ENCODE measurements around the gene PMFBP1. TPM values are rescaled to one million over a fixed set of nuclear protein-coding genes. Genes with fewer than 3 reads are reported as not detected.

PMFBP1 gene
- total and polyA plus RNA-seq, 2 donors (not counting 1 experiment from before 2014, with no cell fraction given): 1.2 to 9.5 TPM

DNA sequence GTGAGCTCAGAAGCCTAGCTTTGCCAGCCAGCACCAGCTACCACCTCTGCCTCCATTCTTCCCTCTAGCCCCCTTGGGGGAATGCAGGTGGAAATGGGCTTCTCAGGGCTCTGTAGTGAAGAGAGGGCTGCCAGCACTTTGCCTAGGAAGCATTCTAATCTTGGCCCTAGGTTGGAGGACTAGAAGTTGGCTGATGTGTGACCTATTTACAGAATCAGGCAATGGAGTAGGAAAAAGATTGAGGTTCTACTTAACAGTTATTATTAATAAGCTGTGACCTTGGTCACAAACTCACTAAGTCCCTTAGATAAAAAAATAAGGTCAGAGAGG lies 58.4 kb downstream of the PMFBP1 start:
- TF ChIP-seq, protein P1, sequence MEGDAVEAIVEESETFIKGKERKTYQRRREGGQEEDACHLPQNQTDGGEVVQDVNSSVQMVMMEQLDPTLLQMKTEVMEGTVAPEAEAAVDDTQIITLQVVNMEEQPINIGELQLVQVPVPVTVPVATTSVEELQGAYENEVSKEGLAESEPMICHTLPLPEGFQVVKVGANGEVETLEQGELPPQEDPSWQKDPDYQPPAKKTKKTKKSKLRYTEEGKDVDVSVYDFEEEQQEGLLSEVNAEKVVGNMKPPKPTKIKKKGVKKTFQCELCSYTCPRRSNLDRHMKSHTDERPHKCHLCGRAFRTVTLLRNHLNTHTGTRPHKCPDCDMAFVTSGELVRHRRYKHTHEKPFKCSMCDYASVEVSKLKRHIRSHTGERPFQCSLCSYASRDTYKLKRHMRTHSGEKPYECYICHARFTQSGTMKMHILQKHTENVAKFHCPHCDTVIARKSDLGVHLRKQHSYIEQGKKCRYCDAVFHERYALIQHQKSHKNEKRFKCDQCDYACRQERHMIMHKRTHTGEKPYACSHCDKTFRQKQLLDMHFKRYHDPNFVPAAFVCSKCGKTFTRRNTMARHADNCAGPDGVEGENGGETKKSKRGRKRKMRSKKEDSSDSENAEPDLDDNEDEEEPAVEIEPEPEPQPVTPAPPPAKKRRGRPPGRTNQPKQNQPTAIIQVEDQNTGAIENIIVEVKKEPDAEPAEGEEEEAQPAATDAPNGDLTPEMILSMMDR (IDR thresholded peaks at IDR 0.05): no peak
- TF ChIP-seq EZH2 (IDR thresholded peaks at IDR 0.05; ENCODE audit: borderline replicate concordance, insufficient read depth, low read depth, low read length, poor library complexity, severe bottlenecking): no peak
- Histone ChIP-seq H3K4me3 (ENCODE audit: control extremely low read depth in 1 of 5, extremely low read depth in 1 of 5, insufficient read depth in 1 of 5, low read depth in 2 of 5, low read length in 4 of 5) (no peak overlapping the region), H3K9ac (ENCODE audit: low read length) (no peak overlapping the region), H3K27me3 (replicated peaks in 1 of 4; ENCODE audit: control extremely low read depth in 1 of 4, control insufficient read depth in 3 of 4, insufficient read depth in 4 of 4, low read length in 3 of 4) (no peaks in the 10 kb centered on the region), H3K4me2 (replicated peaks; ENCODE audit: low read depth, low read length, poor library complexity, severe bottlenecking) (no peak overlapping the region), H3K79me2 (ENCODE audit: control insufficient read depth, insufficient read depth, low read length) (no peaks in the 10 kb centered on the region), H3K36me3 (replicated peaks in 1 of 2; ENCODE audit: control extremely low read depth in 1 of 2, control insufficient read depth in 1 of 2, extremely low read depth in 1 of 2, insufficient read depth in 2 of 2, low read length in 1 of 2) (peaks cover 0 to 41% of the 10 kb centered on the region in 2 experiments), H2AFZ (ENCODE audit: insufficient read depth, low read depth, low read length, poor library complexity, severe bottlenecking) (no peak overlapping the region), H3K9me3 (ENCODE audit: control extremely low read depth in 1 of 3, control insufficient read depth in 2 of 3, insufficient read depth in 1 of 3, low read length in 2 of 3) (no peaks in the 10 kb centered on the region), H3K27ac (ENCODE audit: low read length in 2 of 2) (no peak overlapping the region), H3K4me1 (ENCODE audit: control insufficient read depth in 2 of 2, insufficient read depth in 2 of 2, low read length in 2 of 2) (no peaks in the 10 kb centered on the region), H4K20me1 (ENCODE audit: control insufficient read depth, insufficient read depth, low read length, poor library complexity, severe bottlenecking) (no peaks in the 10 kb centered on the region)
- no peaks in the 10 kb centered on the region for H3K4me1 Mint-ChIP-seq
- no peak overlapping the region for H3K27ac Mint-ChIP-seq
- H3K4me3 Mint-ChIP-seq: no peak overlapping the region
- intact Hi-C loops (cut with micrococcal nuclease): no loop called here
- peaks cover 6% of the 10 kb centered on the region for H3K9me3 Mint-ChIP-seq (ENCODE audit: insufficient read depth)
- POLR2A ChIA-PET: no interaction called here
- ATAC-seq (ENCODE audit: low read depth): no peak
- CTCF ChIA-PET: no interaction called here
- no peak for DNase-seq
- no peaks in the 10 kb centered on the region for H3K27me3 Mint-ChIP-seq

DNA sequence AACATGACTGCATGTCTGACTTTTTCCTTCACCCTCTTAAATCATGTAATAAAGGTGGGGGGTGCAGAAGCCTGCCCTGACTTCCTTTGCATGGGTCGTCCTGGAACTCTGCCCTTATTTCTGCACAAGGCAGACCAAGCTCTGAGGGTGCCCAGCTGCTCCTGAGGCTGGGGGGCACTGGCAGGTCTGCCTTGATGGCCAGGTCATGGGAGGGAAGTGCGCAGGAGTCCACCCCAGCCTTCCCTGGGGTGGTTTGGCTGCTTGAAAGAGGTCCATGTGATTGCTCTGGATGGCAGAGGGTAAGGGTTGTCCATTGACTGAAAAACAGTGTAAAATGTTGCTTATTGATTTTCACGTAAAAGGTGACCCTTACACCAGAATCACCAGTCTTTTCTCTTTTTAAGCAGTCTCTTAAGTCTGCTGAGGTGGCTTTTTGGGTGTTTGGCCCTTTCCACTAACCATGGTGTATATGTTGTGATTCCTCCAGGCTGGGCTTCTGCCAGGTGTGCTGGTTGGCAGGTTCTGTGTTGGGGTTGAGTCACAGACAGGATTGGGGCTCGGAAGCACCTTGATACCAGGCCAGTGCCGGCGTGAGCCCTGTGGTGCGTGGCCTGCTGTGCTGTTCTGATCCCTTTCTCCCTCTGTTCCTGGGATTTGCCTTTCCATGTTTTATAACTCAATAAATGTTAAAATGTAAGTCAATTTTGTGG lies 58.9 kb downstream of the PMFBP1 start:
- DNase-seq (no peak), ATAC-seq (ENCODE audit: low read depth) (no peak)
- Histone ChIP-seq H3K36me3 (replicated peaks in 1 of 2; ENCODE audit: control extremely low read depth in 1 of 2, control insufficient read depth in 1 of 2, extremely low read depth in 1 of 2, insufficient read depth in 2 of 2, low read length in 1 of 2) (peaks cover 0 to 47% of the 10 kb centered on the region in 2 experiments), H3K4me2 (replicated peaks; ENCODE audit: low read depth, low read length, poor library complexity, severe bottlenecking) (no peak overlapping the region), H3K9me3 (ENCODE audit: control extremely low read depth in 1 of 3, control insufficient read depth in 2 of 3, insufficient read depth in 1 of 3, low read length in 2 of 3) (no peaks in the 10 kb centered on the region), H3K4me3 (ENCODE audit: control extremely low read depth in 1 of 5, extremely low read depth in 1 of 5, insufficient read depth in 1 of 5, low read depth in 2 of 5, low read length in 4 of 5) (no peak overlapping the region), H3K9ac (ENCODE audit: low read length) (no peak overlapping the region), H3K79me2 (ENCODE audit: control insufficient read depth, insufficient read depth, low read length) (no peaks in the 10 kb centered on the region), H3K4me1 (ENCODE audit: control insufficient read depth in 2 of 2, insufficient read depth in 2 of 2, low read length in 2 of 2) (no peaks in the 10 kb centered on the region), H2AFZ (ENCODE audit: insufficient read depth, low read depth, low read length, poor library complexity, severe bottlenecking) (no peak overlapping the region), H3K27ac (ENCODE audit: low read length in 2 of 2) (no peak overlapping the region), H3K27me3 (replicated peaks in 1 of 4; ENCODE audit: control extremely low read depth in 1 of 4, control insufficient read depth in 3 of 4, insufficient read depth in 4 of 4, low read length in 3 of 4) (no peaks in the 10 kb centered on the region), H4K20me1 (ENCODE audit: control insufficient read depth, insufficient read depth, low read length, poor library complexity, severe bottlenecking) (no peaks in the 10 kb centered on the region)
- H3K27ac Mint-ChIP-seq: no peak overlapping the region
- H3K4me1 Mint-ChIP-seq: no peaks in the 10 kb centered on the region
- H3K9me3 Mint-ChIP-seq (ENCODE audit: insufficient read depth): peaks cover 6% of the 10 kb centered on the region
- no peak for TF ChIP-seq EZH2 (IDR thresholded peaks at IDR 0.05; ENCODE audit: borderline replicate concordance, insufficient read depth, low read depth, low read length, poor library complexity, severe bottlenecking)
- TF ChIP-seq, protein P1 (IDR thresholded peaks at IDR 0.05): no peak
- no peak overlapping the region for H3K4me3 Mint-ChIP-seq
- intact Hi-C loops (cut with micrococcal nuclease): no loop called here
- 100% methylated on average over 5 of the region's 7 CpGs for WGBS (ENCODE audit: insufficient coverage)
- POLR2A ChIA-PET: no interaction called here
- no peaks in the 10 kb centered on the region for H3K27me3 Mint-ChIP-seq
- CTCF ChIA-PET: no interaction called here
